ENCODE results near the gene SNRNP25. TPM values are rescaled to one million over a fixed set of nuclear protein-coding genes. Genes with fewer than 3 reads are reported as not detected.

Gene SNRNP25
- total and polyA plus RNA-seq, 3 experiments from 2014 or later: 16.3 to 110 (median 108) TPM

GRCh38 chr16:74747-75334 lies 21.2 kb downstream of the SNRNP25 start:
- peaks cover 0 to 13% (median 0%) of the 10 kb centered on the region in 3 donors for H3K36me3 Mint-ChIP-seq
- no peak overlapping the region for H3K27ac Mint-ChIP-seq
- no peaks in the 10 kb centered on the region for H3K9me3 Mint-ChIP-seq
- Histone ChIP-seq H3K4me1 (ENCODE audit: insufficient read depth, low read length) (peaks cover 25% of the 10 kb centered on the region), H3K9me3 (ENCODE audit: low read length) (no peaks in the 10 kb centered on the region), H3K4me3 (ENCODE audit: low read length) (no peak overlapping the region), H3K27ac (ENCODE audit: low read depth, low read length) (no peak overlapping the region), H3K27me3 (ENCODE audit: insufficient read depth, low read length, poor library complexity, severe bottlenecking) (peaks cover 18% of the 10 kb centered on the region), H3K36me3 (ENCODE audit: insufficient read depth, low read length) (no peaks in the 10 kb centered on the region)
- H3K4me3 Mint-ChIP-seq: peak overlapping the region in 3 of 7 donors; percentile 53 to 72 (median 63)
- peaks cover 20 to 41% (median 28%) of the 10 kb centered on the region in 3 donors for H3K4me1 Mint-ChIP-seq
- peaks cover 25% of the 10 kb centered on the region in 2 donors for H3K27me3 Mint-ChIP-seq
- no peak for DNase-seq
- ChIA-PET CTCF (interaction anchor here (1.1 to 7.8 kb wide), 4 partner anchors 9 to 32 kb away, joined by 3 to 59 read pairs (median 10); no protein-coding TSS in a partner anchor), POLR2A (no interaction called here)

- no peaks in the 10 kb centered on the region for H3K36me3 ChIP-seq (ENCODE audit: insufficient read depth, low read length)
- CTCF ChIA-PET: interaction anchor here (1.1 to 7.8 kb wide), 6 partner anchors 10 to 31 kb away, joined by 3 to 59 read pairs (median 12); no protein-coding TSS in a partner anchor
- peak overlapping the region in 6 of 7 donors; percentile 8 to 91 (median 68) for H3K4me3 Mint-ChIP-seq
- peaks cover 20 to 22% of the 10 kb centered on the region in 2 donors for H3K27me3 Mint-ChIP-seq
- H3K27me3 ChIP-seq (ENCODE audit: insufficient read depth, low read length, poor library complexity, severe bottlenecking): peaks cover 18% of the 10 kb centered on the region
- H3K4me1 Mint-ChIP-seq: peaks cover 20 to 43% (median 28%) of the 10 kb centered on the region in 3 donors
- POLR2A ChIA-PET: no interaction called here
- H3K27ac Mint-ChIP-seq: peak overlapping the region in 3 of 8 donors; percentile 12 to 77 (median 23)
- H3K36me3 Mint-ChIP-seq: peaks cover 0 to 20% (median 0%) of the 10 kb centered on the region in 3 donors
- H3K9me3 ChIP-seq (ENCODE audit: low read length): no peaks in the 10 kb centered on the region
- peak in 1 of 5 donors; percentile 15 for DNase-seq
- H3K4me3 ChIP-seq (ENCODE audit: low read length): no peak overlapping the region
- no peaks in the 10 kb centered on the region for H3K9me3 Mint-ChIP-seq
- H3K27ac ChIP-seq (ENCODE audit: low read depth, low read length): peak overlapping the region; percentile 65
- peaks cover 25% of the 10 kb centered on the region for H3K4me1 ChIP-seq (ENCODE audit: insufficient read depth, low read length)
These were observed 22.2 kb downstream of the SNRNP25 start for GRCh38 chr16:75580-76501.

- Mint-ChIP-seq H3K27ac (peak overlapping the region in 4 of 8 donors; percentile 23 to 77 (median 31)), H3K4me1 (peaks cover 20 to 40% (median 28%) of the 10 kb centered on the region in 3 donors), H3K27me3 (peaks cover 16 to 17% of the 10 kb centered on the region in 2 donors), H3K36me3 (peaks cover 0 to 20% (median 0%) of the 10 kb centered on the region in 3 donors), H3K9me3 (no peaks in the 10 kb centered on the region), H3K4me3 (peak overlapping the region; percentile 56 to 91 (median 75))
- Histone ChIP-seq H3K27ac (ENCODE audit: low read depth, low read length) (peak overlapping the region; percentile 65), H3K36me3 (ENCODE audit: insufficient read depth, low read length) (no peaks in the 10 kb centered on the region), H3K4me1 (ENCODE audit: insufficient read depth, low read length) (peaks cover 25% of the 10 kb centered on the region), H3K9me3 (ENCODE audit: low read length) (no peaks in the 10 kb centered on the region), H3K27me3 (ENCODE audit: insufficient read depth, low read length, poor library complexity, severe bottlenecking) (peaks cover 18% of the 10 kb centered on the region), H3K4me3 (ENCODE audit: low read length) (no peak overlapping the region)
- POLR2A ChIA-PET: interaction anchor here (0.9 kb wide), 1 partner anchor 20 kb away, joined by 3 read pairs; no protein-coding TSS in a partner anchor
- no peak for DNase-seq
- CTCF ChIA-PET: interaction anchor here (1.3 to 3.9 kb wide), 4 partner anchors 11 to 30 kb away, joined by 3 to 24 read pairs (median 8); no protein-coding TSS in a partner anchor
These were observed 23.1 kb downstream of the SNRNP25 start for GRCh38 chr16:76535-77272.

- peak in 4 of 5 donors; percentile 6 to 55 (median 14) for DNase-seq
- peaks cover 16 to 17% of the 10 kb centered on the region in 2 donors for H3K27me3 Mint-ChIP-seq
- Histone ChIP-seq H3K9me3 (ENCODE audit: low read length) (no peaks in the 10 kb centered on the region), H3K36me3 (ENCODE audit: insufficient read depth, low read length) (no peaks in the 10 kb centered on the region), H3K4me1 (ENCODE audit: insufficient read depth, low read length) (peaks cover 25% of the 10 kb centered on the region), H3K27ac (ENCODE audit: low read depth, low read length) (peak overlapping the region; percentile 65), H3K27me3 (ENCODE audit: insufficient read depth, low read length, poor library complexity, severe bottlenecking) (peaks cover 18% of the 10 kb centered on the region), H3K4me3 (ENCODE audit: low read length) (peak overlapping the region; percentile 53)
- peaks cover 20 to 40% (median 28%) of the 10 kb centered on the region in 3 donors for H3K4me1 Mint-ChIP-seq
- peaks cover 0 to 20% (median 0%) of the 10 kb centered on the region in 3 donors for H3K36me3 Mint-ChIP-seq
- no peaks in the 10 kb centered on the region for H3K9me3 Mint-ChIP-seq
- peak overlapping the region in 4 of 8 donors; percentile 38 to 68 (median 40) for H3K27ac Mint-ChIP-seq
- ChIA-PET POLR2A (interaction anchor here (0.9 kb wide), 1 partner anchor 20 kb away, joined by 3 read pairs; no protein-coding TSS in a partner anchor), CTCF (interaction anchor here (1.3 to 3.9 kb wide), 3 partner anchors 12 to 30 kb away, joined by 3 to 24 read pairs (median 10); no protein-coding TSS in a partner anchor)
- peak overlapping the region; percentile 66 to 91 (median 76) for H3K4me3 Mint-ChIP-seq
These were observed 23.7 kb downstream of the SNRNP25 start for GRCh38 chr16:77273-77806.

- peak; percentile 71 to 88 (median 78) for DNase-seq
- POLR2A ChIA-PET: interaction anchor here (0.9 kb wide), 1 partner anchor 19 kb away, joined by 3 read pairs; no protein-coding TSS in a partner anchor
- peak within 1 kb of the TSS; percentile 67 to 95 (median 83) for H3K27ac Mint-ChIP-seq
- H3K9me3 Mint-ChIP-seq: no peaks in the 10 kb centered on the region
- H3K9me3 ChIP-seq (ENCODE audit: low read length): no peaks in the 10 kb centered on the region
- peaks cover 14% of the 10 kb centered on the region for H3K27me3 ChIP-seq (ENCODE audit: insufficient read depth, low read length, poor library complexity, severe bottlenecking)
- H3K4me3 Mint-ChIP-seq: peak within 1 kb of the TSS; percentile 87 to 93 (median 90)
- CTCF ChIA-PET: interaction anchor here (1.3 to 3.9 kb wide), 3 partner anchors 12 to 29 kb away, joined by 3 to 24 read pairs (median 10); no protein-coding TSS in a partner anchor
- no peaks in the 10 kb centered on the region for H3K36me3 ChIP-seq (ENCODE audit: insufficient read depth, low read length)
- peak within 1 kb of the TSS; percentile 65 for H3K27ac ChIP-seq (ENCODE audit: low read depth, low read length)
- peak within 1 kb of the TSS; percentile 85 for H3K4me3 ChIP-seq (ENCODE audit: low read length)
- H3K4me1 ChIP-seq (ENCODE audit: insufficient read depth, low read length): peaks cover 22% of the 10 kb centered on the region
- H3K27me3 Mint-ChIP-seq: peaks cover 13 to 15% of the 10 kb centered on the region in 2 donors
- H3K4me1 Mint-ChIP-seq: peaks cover 21 to 43% (median 26%) of the 10 kb centered on the region in 3 donors
- peaks cover 0 to 20% (median 0%) of the 10 kb centered on the region in 3 donors for H3K36me3 Mint-ChIP-seq
These were observed 24.3 kb downstream of the SNRNP25 start, which contains the start of gene MPG for GRCh38 chr16:77807-78443. Gene MPG, plus strand, starts transcription at chr16:78225. Its CDS starts 85 bp downstream, at chr16:78310.

GRCh38 chr16:78444-79150 lies 25.0 kb downstream of the SNRNP25 start:
- Mint-ChIP-seq H3K9me3 (no peaks in the 10 kb centered on the region), H3K36me3 (peaks cover 0 to 20% (median 0%) of the 10 kb centered on the region in 3 donors), H3K27me3 (peaks cover 9% of the 10 kb centered on the region in 2 donors), H3K4me1 (peaks cover 25 to 45% (median 30%) of the 10 kb centered on the region in 3 donors), H3K4me3 (peak overlapping the region; percentile 87 to 93 (median 90)), H3K27ac (peak overlapping the region; percentile 67 to 95 (median 83))
- Histone ChIP-seq H3K9me3 (ENCODE audit: low read length) (no peaks in the 10 kb centered on the region), H3K4me1 (ENCODE audit: insufficient read depth, low read length) (peaks cover 23% of the 10 kb centered on the region), H3K27me3 (ENCODE audit: insufficient read depth, low read length, poor library complexity, severe bottlenecking) (peaks cover 8% of the 10 kb centered on the region), H3K27ac (ENCODE audit: low read depth, low read length) (peak overlapping the region; percentile 65), H3K36me3 (ENCODE audit: insufficient read depth, low read length) (no peaks in the 10 kb centered on the region), H3K4me3 (ENCODE audit: low read length) (peak overlapping the region; percentile 85)
- ChIA-PET POLR2A (no interaction called here), CTCF (interaction anchor here (1.3 to 3.9 kb wide), 3 partner anchors 13 to 28 kb away, joined by 3 to 24 read pairs (median 6); no protein-coding TSS in a partner anchor)
- no peak for DNase-seq
